Central memory CD8-positive, alpha-beta T cell (primary cell): ENCODE measurements around the gene CDC123.
"Not testable (repeated sequence)": the region's sequence is repeated elsewhere in the genome, so short reads cannot be mapped to it uniquely, and the experiment has no call there.

Source experiments
- ATAC-seq: fragments of 150-1000 bp; cut with Tn5 transposase; replicated peaks from 2 replicates; pipeline ENCODE4 v1.10.0; 2022; ENCODE audit warnings: mild to moderate bottlenecking, moderate FRiP score, moderate number of reproducible peaks; ENCODE audit not compliant: poor library complexity, severe bottlenecking; ENCODE audit errors: extremely low read depth
- DNase-seq, 2 donors: peaks; one replicate each; pipeline ENCODE4 v3.0.0; 2021; ENCODE audit warnings: low spot score in 2 of 2
- H3K27ac Mint-ChIP-seq: one replicate; pipeline ENCODE4 v1.8.0; 2022; ENCODE audit warnings: low read depth, mild to moderate bottlenecking, moderate library complexity, mixed read lengths
- H3K27me3 Mint-ChIP-seq: one replicate; pipeline ENCODE4 v1.8.0; 2022; ENCODE audit warnings: mixed read lengths
- H3K36me3 Mint-ChIP-seq: one replicate; pipeline ENCODE4 v1.8.0; 2022; ENCODE audit warnings: mild to moderate bottlenecking, moderate library complexity, mixed read lengths; ENCODE audit not compliant: insufficient read depth
- H3K4me1 Mint-ChIP-seq: one replicate; pipeline ENCODE4 v1.8.0; 2022; ENCODE audit warnings: mixed read lengths
- H3K4me3 Mint-ChIP-seq: one replicate; pipeline ENCODE4 v1.8.0; 2022; ENCODE audit warnings: mild to moderate bottlenecking, moderate library complexity, mixed read lengths
- H3K9me3 Mint-ChIP-seq: one replicate; pipeline ENCODE4 v1.8.0; 2022; ENCODE audit warnings: mixed read lengths

The CDC123 gene

DNA sequence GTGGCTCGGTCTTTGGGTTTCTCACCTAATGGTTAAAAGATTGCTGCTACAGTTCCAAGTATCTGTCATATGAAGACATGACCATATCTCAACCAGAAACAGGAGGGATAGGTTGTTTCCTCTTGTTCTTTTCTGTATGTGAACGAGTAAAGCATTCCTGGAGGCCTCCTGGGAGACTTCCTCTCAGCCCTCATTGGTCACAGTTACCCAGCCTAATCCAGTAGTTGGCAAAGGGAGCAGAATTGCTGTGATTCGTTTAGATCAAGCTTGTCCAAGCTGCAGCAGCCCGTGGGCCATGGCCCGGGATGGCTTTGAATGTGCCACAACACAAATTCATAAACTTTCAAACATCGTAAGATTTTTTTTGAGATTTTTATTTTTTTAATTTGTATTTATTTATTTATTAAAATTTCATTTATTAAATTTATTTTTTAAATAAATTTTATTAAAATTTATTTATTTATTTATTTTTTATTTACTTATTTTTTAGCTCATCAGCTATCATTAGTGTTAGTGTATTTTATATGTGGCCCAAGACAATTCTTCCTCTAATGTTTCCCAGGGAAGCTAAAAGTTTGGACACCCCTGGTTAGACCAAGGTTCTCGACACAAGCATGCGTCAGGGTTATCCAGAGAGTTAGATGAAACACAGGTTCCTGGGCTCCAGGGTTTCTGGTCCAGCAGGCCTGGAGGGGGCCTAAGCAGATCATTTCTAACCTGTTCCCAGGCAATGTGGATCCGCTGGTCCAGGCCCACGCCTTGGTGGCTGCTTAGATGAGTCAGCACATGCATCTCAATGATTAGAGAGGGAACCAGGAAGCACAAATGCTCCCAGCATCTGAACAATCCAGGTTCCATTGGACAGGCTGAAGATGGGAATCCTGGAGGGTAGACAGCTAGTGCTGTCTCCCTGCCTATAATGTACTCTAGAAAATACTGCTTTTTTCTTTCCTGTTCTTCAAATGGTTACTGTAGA, 25.6 kb downstream of the CDC123 start:
- H3K9me3 Mint-ChIP-seq = no peaks in the 10 kb centered on the region
- ATAC-seq (no peak), DNase-seq (no peak)
- peaks cover 73% of the 10 kb centered on the region for H3K36me3 Mint-ChIP-seq
- H3K27me3 Mint-ChIP-seq = no peaks in the 10 kb centered on the region
- peaks cover 15% of the 10 kb centered on the region for H3K4me1 Mint-ChIP-seq
- peak overlapping the region; percentile 44 for H3K27ac Mint-ChIP-seq
- no peak overlapping the region for H3K4me3 Mint-ChIP-seq

GRCh38 chr10:12225444-12225843, 29.5 kb downstream of the CDC123 start:
- Mint-ChIP-seq H3K36me3 (peaks cover 50% of the 10 kb centered on the region), H3K4me1 (peaks cover 6% of the 10 kb centered on the region), H3K27ac (no peak overlapping the region), H3K9me3 (no peaks in the 10 kb centered on the region), H3K4me3 (no peak overlapping the region), H3K27me3 (no peaks in the 10 kb centered on the region)
- ATAC-seq = no peak
- DNase-seq = no peak

- H3K27ac Mint-ChIP-seq = peak overlapping the region; percentile 55
- not testable (repeated sequence) for DNase-seq, H3K27me3 Mint-ChIP-seq, H3K4me1 Mint-ChIP-seq, ATAC-seq, H3K4me3 Mint-ChIP-seq, H3K9me3 Mint-ChIP-seq
- H3K36me3 Mint-ChIP-seq = peaks cover 52% of the 10 kb centered on the region
Observed at GRCh38 chr10:12226438-12226837, 30.4 kb downstream of the CDC123 start.

GRCh38 chr10:12228851-12229250, 32.9 kb downstream of the CDC123 start:
- no peak overlapping the region for H3K27ac Mint-ChIP-seq
- H3K9me3 Mint-ChIP-seq = no peaks in the 10 kb centered on the region
- peaks cover 6% of the 10 kb centered on the region for H3K4me1 Mint-ChIP-seq
- peaks cover 45% of the 10 kb centered on the region for H3K36me3 Mint-ChIP-seq
- no peak overlapping the region for H3K4me3 Mint-ChIP-seq
- no peaks in the 10 kb centered on the region for H3K27me3 Mint-ChIP-seq
- no peak for DNase-seq
- no peak for ATAC-seq

- not testable (repeated sequence) for ATAC-seq, H3K27me3 Mint-ChIP-seq, DNase-seq, H3K27ac Mint-ChIP-seq, H3K4me1 Mint-ChIP-seq, H3K9me3 Mint-ChIP-seq, H3K4me3 Mint-ChIP-seq
- H3K36me3 Mint-ChIP-seq = peaks cover 61% of the 10 kb centered on the region
Observed at GRCh38 chr10:12234687-12235086, 38.7 kb downstream of the CDC123 start.

GRCh38 chr10:12235116-12235694, 39.2 kb downstream of the CDC123 start:
- Mint-ChIP-seq H3K4me1 (peaks cover under 1% of the 10 kb centered on the region), H3K36me3 (peaks cover 62% of the 10 kb centered on the region), H3K4me3 (no peak overlapping the region), H3K27me3 (no peaks in the 10 kb centered on the region), H3K9me3 (no peaks in the 10 kb centered on the region), H3K27ac (no peak overlapping the region)
- ATAC-seq = no peak
- DNase-seq = no peak

GRCh38 chr10:12235796-12236195, 39.8 kb downstream of the CDC123 start:
- no peak for ATAC-seq
- Mint-ChIP-seq H3K36me3 (peaks cover 66% of the 10 kb centered on the region), H3K27ac (no peak overlapping the region)

GRCh38 chr10:12237265-12238220, 41.6 kb downstream of the CDC123 start:
- H3K9me3 Mint-ChIP-seq = no peaks in the 10 kb centered on the region
- no peak for ATAC-seq
- H3K36me3 Mint-ChIP-seq = peaks cover 60% of the 10 kb centered on the region
- H3K27ac Mint-ChIP-seq = no peak overlapping the region
- H3K27me3 Mint-ChIP-seq = no peaks in the 10 kb centered on the region
- no peak for DNase-seq
- H3K4me1 Mint-ChIP-seq = peaks cover 18% of the 10 kb centered on the region
- H3K4me3 Mint-ChIP-seq = no peak overlapping the region

More at GRCh38 chr10:12235796-12236195, 39.8 kb downstream of the CDC123 start:
- H3K4me1 Mint-ChIP-seq = peaks cover 6% of the 10 kb centered on the region
- no peak for DNase-seq
- H3K4me3 Mint-ChIP-seq = no peak overlapping the region
- H3K27me3 Mint-ChIP-seq = no peaks in the 10 kb centered on the region
- H3K9me3 Mint-ChIP-seq = no peaks in the 10 kb centered on the region

- Mint-ChIP-seq H3K27ac (no peak overlapping the region), H3K27me3 (no peaks in the 10 kb centered on the region), H3K4me1 (peaks cover 18% of the 10 kb centered on the region), H3K36me3 (peaks cover 61% of the 10 kb centered on the region), H3K4me3 (no peak overlapping the region), H3K9me3 (no peaks in the 10 kb centered on the region)
- no peak for ATAC-seq
- no peak for DNase-seq
Observed at GRCh38 chr10:12238821-12239220, 42.8 kb downstream of the CDC123 start.

- Mint-ChIP-seq H3K9me3 (no peaks in the 10 kb centered on the region), H3K4me1 (peaks cover 18% of the 10 kb centered on the region), H3K27ac (peak overlapping the region; percentile 95), H3K4me3 (no peak overlapping the region), H3K36me3 (peaks cover 64% of the 10 kb centered on the region), H3K27me3 (no peaks in the 10 kb centered on the region)
- DNase-seq = no peak
- ATAC-seq = peak; percentile 14
Observed at GRCh38 chr10:12241810-12242529, 46.0 kb downstream of the CDC123 start.

DNA sequence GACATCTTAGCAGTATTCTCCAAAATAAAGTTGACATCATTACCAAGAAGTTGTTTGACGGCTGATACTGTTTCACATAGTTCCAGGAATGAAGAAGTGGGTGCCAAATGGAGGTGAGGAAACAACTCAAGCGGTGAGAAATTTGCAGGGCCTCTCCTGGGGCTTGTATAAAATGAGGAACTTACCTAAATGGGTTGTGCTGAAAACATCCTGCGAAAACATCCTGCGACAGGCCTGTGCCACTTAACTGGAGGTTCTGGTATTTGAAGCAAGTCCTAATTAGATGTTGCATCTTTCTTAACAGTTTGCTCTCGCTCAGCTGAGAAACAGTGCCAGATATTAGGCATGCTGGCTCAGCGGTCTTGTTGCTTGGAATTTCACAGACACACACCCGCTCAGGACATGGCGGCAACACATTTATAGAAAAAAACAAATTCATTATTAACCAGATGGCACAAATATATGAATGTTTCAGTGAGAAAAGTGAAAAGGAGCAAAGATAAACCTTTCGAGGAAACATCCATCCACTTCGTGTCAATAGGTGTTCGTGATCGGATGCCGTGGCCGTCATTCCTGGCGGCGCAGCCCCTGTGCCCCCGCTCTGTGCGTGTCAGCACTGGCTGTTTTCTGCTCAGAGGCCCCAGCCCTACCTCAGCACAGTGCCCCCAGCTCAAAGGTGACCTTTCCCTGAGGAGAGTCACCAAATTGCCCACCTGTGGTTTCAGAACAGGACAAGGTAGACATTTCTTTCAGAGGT, 48.1 kb downstream of the CDC123 start:
- Mint-ChIP-seq H3K36me3 (peaks cover 61% of the 10 kb centered on the region), H3K9me3 (no peaks in the 10 kb centered on the region), H3K27ac (no peak overlapping the region), H3K4me3 (no peak overlapping the region), H3K27me3 (no peaks in the 10 kb centered on the region), H3K4me1 (peaks cover 18% of the 10 kb centered on the region)
- peak; percentile 24 for ATAC-seq
- DNase-seq = no peak
